H1 (cell line): ENCODE data around the gene SEMA4D. TPM values are rescaled to one million over a fixed set of nuclear protein-coding genes. Genes with fewer than 3 reads are reported as not detected.

ENCODE experiments used
- CTCF ChIA-PET: fragments of 300-600 bp; sonication (Branson Sonifier 250); formaldehyde crosslinking; loops from one replicate; lab custom pipeline; 2021; ENCODE audit not compliant: partially characterized antibody; lab: Charles Lee
- POLR2A ChIA-PET: fragments of 300-600 bp; sonication (Branson Sonifier 250); formaldehyde crosslinking; loops from one replicate; lab custom pipeline; 2021; ENCODE audit warnings: inconsistent platforms; ENCODE audit not compliant: partially characterized antibody; lab: Charles Lee
- DNase-seq, 2 experiments: peaks; one replicate each; pipeline versions ENCODE4 v3.0.0 to v3.0.0-alpha.2; 2010 to 2022; ENCODE audit warnings: low spot score in 2 of 2, low read depth in 1 of 2, mixed read lengths in 1 of 2
- FAIRE-seq: peaks from 2 replicates; lab custom pipeline; 2011; peaks lifted over from hg19 to GRCh38; lab: Jason Lieb, UNC
- H2AFZ ChIP-seq: 2 replicates; pipeline ENCODE4 v1.8.1; 2012; ENCODE audit warnings: low read length, inconsistent platforms
- H2AK5ac ChIP-seq: 2 replicates; pipeline ENCODE4 v1.6.1; 2013; ENCODE audit warnings: low read depth, low read length
- H2BK120ac ChIP-seq: replicated peaks from 2 replicates; pipeline ENCODE3; 2013; ENCODE audit warnings: low read depth, low read length, inconsistent platforms
- H2BK12ac ChIP-seq: 2 replicates; pipeline ENCODE4 v1.6.1; 2013; ENCODE audit warnings: low read depth, low read length
- H2BK15ac ChIP-seq: 2 replicates; pipeline ENCODE4 v1.6.1; 2013; ENCODE audit warnings: low read length
- H2BK20ac ChIP-seq: 2 replicates; pipeline ENCODE4 v1.6.1; 2013; ENCODE audit warnings: low read length
- H2BK5ac ChIP-seq: 2 replicates; pipeline ENCODE4 v1.6.1; 2013; ENCODE audit warnings: low read depth, low read length
- H3K14ac ChIP-seq: 2 replicates; pipeline ENCODE4 v1.6.1; 2013; ENCODE audit warnings: inconsistent platforms; ENCODE audit not compliant: insufficient read length
- H3K18ac ChIP-seq: 2 replicates; pipeline ENCODE4 v1.6.1; 2013; ENCODE audit warnings: low read length; ENCODE audit errors: extremely low read depth
- H3K23ac ChIP-seq: 2 replicates; pipeline ENCODE4 v1.6.1; 2013; ENCODE audit warnings: inconsistent platforms; ENCODE audit not compliant: insufficient read length
- H3K23me2 ChIP-seq: 2 replicates; pipeline ENCODE4 v1.6.1; 2013; ENCODE audit warnings: low read depth, low read length
- H3K27ac ChIP-seq: 2 replicates; pipeline ENCODE4 v1.6.1; 2011; ENCODE audit warnings: low read depth, low read length, inconsistent platforms
- H3K27me3 ChIP-seq, 4 experiments: replicated peaks in 1 of 4; 1 replicate in 1 of 4; 2 replicates in 3 of 4; pipeline versions ENCODE4 v1.6.1 to v1.8.1; 2011 to 2013; ENCODE audit warnings: low read length in 3 of 4, mild to moderate bottlenecking in 3 of 4, inconsistent platforms in 2 of 4, mixed read lengths in 2 of 4, moderate library complexity in 1 of 4; ENCODE audit not compliant: control insufficient read depth in 3 of 4, insufficient read depth in 3 of 4; ENCODE audit errors: extremely low read depth in 1 of 4
- H3K36me3 ChIP-seq, 4 experiments: 2 replicates each; pipeline versions ENCODE4 v1.6.1 to v1.8.1; 2011 to 2013; ENCODE audit warnings: mild to moderate bottlenecking in 4 of 4, low read length in 3 of 4, moderate library complexity in 2 of 4, control low read depth in 1 of 4, inconsistent platforms in 1 of 4; ENCODE audit not compliant: insufficient read depth in 4 of 4, control insufficient read depth in 2 of 4
- H3K4ac ChIP-seq: replicated peaks from 2 replicates; pipeline ENCODE3; 2013; ENCODE audit warnings: low read length, low read depth, mixed read lengths, inconsistent platforms; ENCODE audit not compliant: insufficient read length
- H3K4me1 ChIP-seq, 4 experiments: replicated peaks in 1 of 4; 1 replicate in 1 of 4; 2 replicates in 3 of 4; pipeline versions ENCODE4 v1.6.1 to v1.8.1; 2011 to 2013; ENCODE audit warnings: low read length in 3 of 4, inconsistent platforms in 2 of 4, mixed read lengths in 1 of 4; ENCODE audit not compliant: insufficient read depth in 4 of 4, control insufficient read depth in 3 of 4
- H3K4me2 ChIP-seq, 2 experiments: 2 replicates each; pipeline versions ENCODE4 v1.6.1 to v1.8.1; 2011 to 2013; ENCODE audit warnings: low read depth in 2 of 2, low read length in 2 of 2, control low read depth in 1 of 2, inconsistent platforms in 1 of 2, mild to moderate bottlenecking in 1 of 2; ENCODE audit not compliant: insufficient read depth in 1 of 2
- H3K4me3 ChIP-seq, 4 experiments: fragments of 200-600, 300-600 bp in 1 of 4; sonication (generic), shearing (Covaris generic), sonication (Bioruptor Twin) in 1 of 4; 2 replicates each; pipeline versions ENCODE4 v1.5.1 to v1.8.1; 2011 to 2016; ENCODE audit warnings: low read length in 4 of 4, low read depth in 3 of 4, control low read depth in 2 of 4, inconsistent platforms in 2 of 4, mild to moderate bottlenecking in 2 of 4, mixed read lengths in 1 of 4, moderate library complexity in 1 of 4; ENCODE audit not compliant: insufficient read depth in 2 of 4; ENCODE audit errors: extremely low read depth in 1 of 4
- H3K56ac ChIP-seq: replicated peaks from 2 replicates; pipeline ENCODE3; 2013; ENCODE audit warnings: low read depth, mild to moderate bottlenecking, mixed read lengths, low read length, inconsistent platforms; ENCODE audit not compliant: insufficient read length
- H3K79me1 ChIP-seq: 2 replicates; pipeline ENCODE4 v1.6.1; 2013; ENCODE audit warnings: low read depth, low read length, control low read depth
- H3K79me2 ChIP-seq, 2 experiments: 2 replicates each; pipeline versions ENCODE4 v1.6.1 to v1.8.1; 2012 to 2013; ENCODE audit warnings: low read length in 2 of 2, mild to moderate bottlenecking in 2 of 2, inconsistent platforms in 1 of 2; ENCODE audit not compliant: insufficient read depth in 2 of 2, control insufficient read depth in 1 of 2
- H3K9ac ChIP-seq, 4 experiments: replicated peaks in 1 of 4; 1 replicate in 1 of 4; 2 replicates in 3 of 4; pipeline versions ENCODE4 v1.6.1 to v1.8.1; 2011 to 2013; ENCODE audit warnings: low read depth in 3 of 4, low read length in 3 of 4, control low read depth in 2 of 4, mild to moderate bottlenecking in 2 of 4, moderate library complexity in 2 of 4, inconsistent platforms in 1 of 4; ENCODE audit errors: extremely low read depth in 1 of 4
- H3K9me3 ChIP-seq, 2 experiments: 2 replicates each; pipeline versions ENCODE4 v1.6.1 to v1.8.1; 2012 to 2013; ENCODE audit warnings: mild to moderate bottlenecking in 2 of 2, moderate library complexity in 2 of 2, control low read depth in 1 of 2, inconsistent platforms in 1 of 2, low read depth in 1 of 2, low read length in 1 of 2, mixed read lengths in 1 of 2; ENCODE audit not compliant: insufficient read depth in 2 of 2
- H4K20me1 ChIP-seq, 2 experiments: replicated peaks in 1 of 2; 2 replicates each; pipeline versions ENCODE3 to v1.8.1; 2011 to 2013; ENCODE audit warnings: inconsistent platforms in 2 of 2, low read length in 2 of 2, mild to moderate bottlenecking in 1 of 2; ENCODE audit not compliant: insufficient read depth in 2 of 2, control insufficient read depth in 1 of 2
- H4K5ac ChIP-seq: 2 replicates; pipeline ENCODE4 v1.6.1; 2013; ENCODE audit warnings: low read length, low read depth, mixed read lengths, inconsistent platforms; ENCODE audit not compliant: insufficient read length
- H4K8ac ChIP-seq: 2 replicates; pipeline ENCODE4 v1.8.0; 2013; ENCODE audit warnings: mild to moderate bottlenecking, moderate library complexity, low read length, inconsistent platforms; ENCODE audit not compliant: insufficient read depth; ENCODE audit errors: extremely low read depth
- H4K91ac ChIP-seq: replicated peaks from 2 replicates; pipeline ENCODE3; 2013; ENCODE audit warnings: low read length, mixed read lengths, inconsistent platforms; ENCODE audit not compliant: insufficient read length
- ATF3 ChIP-seq: IDR thresholded peaks from 2 replicates; pipeline ENCODE4 v1.6.1; 2011; ENCODE audit warnings: low read depth, mild to moderate bottlenecking, low read length; ENCODE audit not compliant: insufficient read depth
- CEBPB ChIP-seq: IDR thresholded peaks from 2 replicates; pipeline ENCODE4 v1.6.1; 2012; ENCODE audit warnings: low read depth, low read length
- CHD1 ChIP-seq: IDR thresholded peaks from 2 replicates; pipeline ENCODE4 v1.6.1; 2012; ENCODE audit warnings: low read depth, low read length, improper control_type of control experiment
- RBBP5 ChIP-seq: IDR thresholded peaks from 2 replicates; pipeline ENCODE4 v1.7.1; 2012; ENCODE audit warnings: low read depth, mild to moderate bottlenecking, inconsistent platforms, low read length, moderate library complexity, borderline replicate concordance
- TAF7 ChIP-seq: optimal IDR thresholded peaks from 2 replicates; pipeline ENCODE3; 2011; ENCODE audit warnings: low read depth, mild to moderate bottlenecking, inconsistent platforms, low read length, moderate library complexity, borderline replicate concordance
- TEAD4 ChIP-seq: IDR thresholded peaks from 2 replicates; pipeline ENCODE4 v1.6.1; 2012; ENCODE audit warnings: low read depth, low read length, inconsistent platforms, mixed read lengths
- USF2 ChIP-seq: IDR thresholded peaks from 2 replicates; pipeline ENCODE4 v1.6.1; 2011; ENCODE audit warnings: low read length, improper control_type of control experiment
- WGBS, 2 experiments: shearing (Covaris generic) in 1 of 2; methylation state at CpG; one replicate each; pipeline versions ENCODE4 v1.1.6 to v1.1.7; 2013 to 2015; ENCODE audit warnings: low lambda C conversion rate in 2 of 2, mixed read lengths in 2 of 2, inconsistent platforms in 1 of 2, low coverage in 1 of 2, missing lambda C conversion rate in 1 of 2; ENCODE audit not compliant: insufficient replicate concordance in 2 of 2, insufficient coverage in 1 of 2, insufficient read length in 1 of 2; ENCODE audit errors: extremely low coverage in 1 of 2, missing lambda C conversion rate in 1 of 2; 5-methylcytosine and 5-hydroxymethylcytosine counted together
- polyA plus RNA-seq, 7 experiments: library from polyadenylated mRNA; depleted of rRNA in 3 of 7; stranded (reverse) in 5 of 7; unstranded in 2 of 7; fragments of >200 nt in 5 of 7; fragments of 200-250 nt in 2 of 7; gene quantifications; 1 replicate in 5 of 7; 2 replicates in 1 of 7; 4 replicates in 1 of 7; pipeline versions ENCODE4 v1.2.1 to v1.2.3, GENCODE V29; 2011 to 2013; ENCODE audit warnings: missing spikeins in 2 of 7, mixed read lengths in 2 of 7
- total RNA-seq: library from RNA; stranded (reverse); fragmentation: NEBNext Ultra II Directional; extraction: Animal tissue kit (Norgen Biotek cat#: 25700); gene quantifications from 2 replicates; pipeline ENCODE4 v1.2.1, GENCODE V29; 2021

Gene SEMA4D
- total and polyA plus RNA-seq, 2 of the 8 experiments (the other 6 are each of a cell fraction or from before 2014, with no cell fraction given) = 21.0 to 70.4 TPM

GRCh38 chr9:89319015-89319905 is 178.7 kb downstream of the SEMA4D start:
- H3K14ac ChIP-seq = no peak overlapping the region
- H3K79me2 ChIP-seq = peaks cover 21 to 85% of the 10 kb centered on the region in 2 experiments
- no peak for FAIRE-seq
- H2AFZ ChIP-seq = no peak overlapping the region
- DNase-seq = no peak
- no peak overlapping the region for H2BK15ac ChIP-seq
- H4K91ac ChIP-seq = no peak overlapping the region
- no peak overlapping the region for H2BK120ac ChIP-seq
- H2AK5ac ChIP-seq = no peak overlapping the region
- H3K23ac ChIP-seq = no peak overlapping the region
- H2BK20ac ChIP-seq = 0 out of 2 replicates have a peak overlapping the region, but pooled peaks have one; percentile 6
- H2BK12ac ChIP-seq = no peak overlapping the region
- no peak overlapping the region; the same call in 1 of the 2 replicates for H2BK5ac ChIP-seq
- CTCF ChIA-PET = no interaction called here
- H4K20me1 ChIP-seq = peaks cover 3 to 8% of the 10 kb centered on the region in 2 experiments
- peaks cover 0 to 8% (median 1%) of the 10 kb centered on the region in 4 experiments; a peak in 3 of 7 replicates for H3K4me1 ChIP-seq
- peak overlapping the region; percentile 99 for H3K27ac ChIP-seq
- 24% methylated on average over 13 of the region's 13 CpGs; no CpG with 5 or more reads in 1 of the 2 experiments for WGBS, 2 experiments
- H3K79me1 ChIP-seq = no peaks in the 10 kb centered on the region; the same call in 1 of the 2 replicates
- no peak overlapping the region for H3K18ac ChIP-seq
- no peaks in the 10 kb centered on the region for H3K9me3 ChIP-seq
- H4K5ac ChIP-seq = peak overlapping the region; percentile 93
- no peak overlapping the region for H4K8ac ChIP-seq
- peak overlapping the region; percentile 64 to 74 for H3K4me2 ChIP-seq
- no peaks in the 10 kb centered on the region for H3K27me3 ChIP-seq
- H3K4ac ChIP-seq = no peak overlapping the region
- POLR2A ChIA-PET = interaction anchor here (0.7 to 3.3 kb wide), 11 partner anchors 8 to 286 kb away, joined by 3 to 33 read pairs (median 3); partner anchors contain the start of genes CKS2 and GADD45G
- H3K36me3 ChIP-seq = peaks cover 6 to 54% (median 25%) of the 10 kb centered on the region in 4 experiments
- no peaks in the 10 kb centered on the region; the same call in 1 of the 2 replicates for H3K23me2 ChIP-seq
- peak overlapping the region; percentile 92 to 99 (median 96) for H3K9ac ChIP-seq
- H3K56ac ChIP-seq = no peak overlapping the region
- peak overlapping the region; percentile 69 to 84 (median 76) for H3K4me3 ChIP-seq
- TF ChIP-seq CEBPB (peak; percentile 92), CHD1 (0 out of 2 replicates have a peak, but pooled peaks have one; percentile 17), ATF3 (no peak; the same call in none of the 2 replicates), RBBP5 (no peak), TEAD4 (no peak), USF2 (no peak), TAF7 (peak; percentile 5)
